NCI-H1417 treated with DMSO at 0.1 percent for 48 hours (cell line): Measurements from ENCODE around the gene SLC2A3.
"Not testable (repeated sequence)": the region's sequence is repeated elsewhere in the genome, so short reads cannot be mapped to it uniquely, and the experiment has no call there.

ENCODE experiments used
- DNase-seq: peaks from one replicate; lab custom pipeline; 2025; lab: John Stamatoyannopoulos, UW

SLC2A3 gene

GRCh38 chr12:7951671-7952070 lies 15.7 kb upstream of the SLC2A3 start:
- no peak for DNase-seq

GRCh38 chr12:7950230-7950943 lies 14.4 kb upstream of the SLC2A3 start:
- not testable (repeated sequence) for DNase-seq

GRCh38 chr12:7948589-7949260 lies 12.7 kb upstream of the SLC2A3 start:
- DNase-seq: no peak

GRCh38 chr12:7947011-7947410 lies 11.0 kb upstream of the SLC2A3 start:
- no peak for DNase-seq

GRCh38 chr12:7944760-7945159 lies 8.8 kb upstream of the SLC2A3 start:
- DNase-seq: not testable (repeated sequence)

- DNase-seq: no peak
Measured at GRCh38 chr12:7940906-7941305, 4.9 kb upstream of the SLC2A3 start.

- no peak for DNase-seq
Measured at GRCh38 chr12:7937833-7938506, 2.0 kb upstream of the SLC2A3 start.

GRCh38 chr12:7934889-7935492 lies 996 bp downstream of the SLC2A3 start:
- DNase-seq: no peak

- DNase-seq: no peak
Measured at GRCh38 chr12:7934091-7934888, 1.7 kb downstream of the SLC2A3 start.

- DNase-seq: no peak
Measured at GRCh38 chr12:7933255-7933726, 2.7 kb downstream of the SLC2A3 start.

- not testable (repeated sequence) for DNase-seq
Measured at GRCh38 chr12:7932599-7933240, 3.3 kb downstream of the SLC2A3 start.

- no peak for DNase-seq
Measured at GRCh38 chr12:7929083-7929792, 6.7 kb downstream of the SLC2A3 start.

- no peak for DNase-seq
Measured at GRCh38 chr12:7927470-7927869, 8.5 kb downstream of the SLC2A3 start.

GRCh38 chr12:7926068-7926666 lies 9.8 kb downstream of the SLC2A3 start:
- DNase-seq: not testable (repeated sequence)

- no peak for DNase-seq
Measured at GRCh38 chr12:7923241-7924236, 12.4 kb downstream of the SLC2A3 start.

- not testable (repeated sequence) for DNase-seq
Measured at GRCh38 chr12:7921181-7921580, 14.8 kb downstream of the SLC2A3 start.

- not testable (repeated sequence) for DNase-seq
Measured at GRCh38 chr12:7918268-7918590, 17.8 kb downstream of the SLC2A3 start.

GRCh38 chr12:7917392-7918267 lies 18.4 kb downstream of the SLC2A3 start:
- no peak for DNase-seq
